ENCODE measurements around the gene SCYL3. TPM values are rescaled to one million over a fixed set of nuclear protein-coding genes. Genes with fewer than 3 reads are reported as not detected.
"Not testable (repeated sequence)": the region's sequence is repeated elsewhere in the genome, so short reads cannot be mapped to it uniquely, and the experiment has no call there.

Gene SCYL3
- total RNA-seq, 1 experiment from 2014 or later = 3.6 TPM

DNA sequence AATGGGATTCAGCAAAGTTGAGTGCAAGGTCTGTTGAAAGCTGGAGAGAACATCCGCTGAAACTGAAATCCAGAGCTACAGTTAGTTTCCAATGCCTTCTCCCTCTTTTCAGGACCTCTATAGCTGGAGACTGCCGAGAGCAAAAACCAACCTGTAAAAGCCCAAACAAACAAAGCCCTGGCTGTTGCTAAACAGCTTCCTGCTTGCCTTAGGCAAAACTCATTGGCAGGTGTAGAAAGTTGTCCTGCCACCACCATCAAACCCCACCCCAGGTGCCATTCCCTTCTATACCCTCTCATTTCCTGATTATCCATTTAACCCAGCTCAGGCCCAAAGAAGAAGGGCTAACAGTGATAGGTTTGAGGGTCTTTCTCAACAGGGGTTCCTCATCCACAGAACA is 24.7 kb downstream of the SCYL3 start:
- TF ChIP-seq EZH2phosphoT487 (IDR thresholded peaks at IDR 0.05; ENCODE audit: borderline replicate concordance, low read length) (no peak), EZH2 (IDR thresholded peaks at IDR 0.05; ENCODE audit: low read length, unreplicated experiment) (no peak)
- TF ChIP-seq, protein P1, sequence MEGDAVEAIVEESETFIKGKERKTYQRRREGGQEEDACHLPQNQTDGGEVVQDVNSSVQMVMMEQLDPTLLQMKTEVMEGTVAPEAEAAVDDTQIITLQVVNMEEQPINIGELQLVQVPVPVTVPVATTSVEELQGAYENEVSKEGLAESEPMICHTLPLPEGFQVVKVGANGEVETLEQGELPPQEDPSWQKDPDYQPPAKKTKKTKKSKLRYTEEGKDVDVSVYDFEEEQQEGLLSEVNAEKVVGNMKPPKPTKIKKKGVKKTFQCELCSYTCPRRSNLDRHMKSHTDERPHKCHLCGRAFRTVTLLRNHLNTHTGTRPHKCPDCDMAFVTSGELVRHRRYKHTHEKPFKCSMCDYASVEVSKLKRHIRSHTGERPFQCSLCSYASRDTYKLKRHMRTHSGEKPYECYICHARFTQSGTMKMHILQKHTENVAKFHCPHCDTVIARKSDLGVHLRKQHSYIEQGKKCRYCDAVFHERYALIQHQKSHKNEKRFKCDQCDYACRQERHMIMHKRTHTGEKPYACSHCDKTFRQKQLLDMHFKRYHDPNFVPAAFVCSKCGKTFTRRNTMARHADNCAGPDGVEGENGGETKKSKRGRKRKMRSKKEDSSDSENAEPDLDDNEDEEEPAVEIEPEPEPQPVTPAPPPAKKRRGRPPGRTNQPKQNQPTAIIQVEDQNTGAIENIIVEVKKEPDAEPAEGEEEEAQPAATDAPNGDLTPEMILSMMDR (conservative IDR thresholded peaks at IDR 0.05; ENCODE audit: low read depth, low read length) = no peak
- no peaks in the 10 kb centered on the region for H3F3A ChIP-seq (ENCODE audit: low read length, unreplicated experiment)
- intact Hi-C loops (cut with micrococcal nuclease) = no loop called here
- H2AFZ ChIP-seq (ENCODE audit: low read length) = no peak overlapping the region
- no peaks in the 10 kb centered on the region for H3K79me2 ChIP-seq (ENCODE audit: low read length)
- BruUV-seq (replicated peaks) = no TSS peak
- no peaks in the 10 kb centered on the region for H3K9me3 ChIP-seq (ENCODE audit: low read length)
- ChIA-PET POLR2A (ENCODE audit: unreplicated experiment) (no interaction called here), CTCF (no interaction called here)
- peaks cover 43% of the 10 kb centered on the region for H3K4me1 ChIP-seq (ENCODE audit: insufficient read depth, low read length)
- H3K36me3 ChIP-seq (ENCODE audit: low read depth, low read length) = peaks cover 16% of the 10 kb centered on the region
- no peak overlapping the region for H3K9ac ChIP-seq (ENCODE audit: low read length)
- H3K27me3 ChIP-seq (ENCODE audit: low read length) = no peaks in the 10 kb centered on the region
- no peaks in the 10 kb centered on the region for H4K20me1 ChIP-seq (ENCODE audit: low read length)
- DNase-seq (peak; percentile 71), ATAC-seq (peak; percentile 56)
- no peak overlapping the region for H3K4me3 ChIP-seq (ENCODE audit: low read length)
- H3K4me2 ChIP-seq (ENCODE audit: low read length) = peak overlapping the region; percentile 15; the same call in 1 of the 2 replicates
- H3K27ac ChIP-seq (ENCODE audit: low read length) = no peak overlapping the region
- no peaks in the 10 kb centered on the region for H3K9me2 ChIP-seq (replicated peaks; ENCODE audit: low read length)

DNA sequence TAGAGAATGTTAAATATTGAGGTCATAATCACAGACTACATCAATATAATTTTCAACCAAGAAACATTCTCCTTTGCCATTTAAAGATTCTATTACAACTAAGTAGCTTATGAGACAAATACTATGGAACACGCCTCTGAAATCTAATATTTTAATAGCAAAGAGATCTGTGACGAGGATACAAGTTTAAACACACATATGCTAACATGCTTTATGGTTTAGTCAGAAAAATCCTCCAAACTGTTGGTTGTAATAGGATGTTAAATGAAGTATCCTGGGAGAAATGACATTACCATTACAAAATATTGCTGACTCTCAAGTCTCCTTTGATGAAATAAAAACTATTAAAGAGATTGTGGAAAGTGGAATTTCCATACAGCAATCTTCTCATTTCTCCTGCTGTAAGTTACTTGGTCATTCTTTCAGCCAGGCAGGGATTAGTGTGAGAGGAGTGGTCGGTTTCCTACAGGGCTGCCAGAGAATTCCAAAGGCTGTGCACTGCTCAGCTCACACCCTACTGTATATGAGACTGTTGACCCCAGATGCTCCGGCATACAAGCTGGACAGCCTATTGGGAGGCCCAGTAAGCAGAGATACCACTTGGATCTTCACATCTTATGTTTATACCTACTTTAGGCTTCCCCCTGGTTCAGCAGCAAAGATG is 26.6 kb downstream of the SCYL3 start:
- no peak for TF ChIP-seq EZH2phosphoT487 (IDR thresholded peaks at IDR 0.05; ENCODE audit: borderline replicate concordance, low read length)
- no peak for TF ChIP-seq EZH2 (IDR thresholded peaks at IDR 0.05; ENCODE audit: low read length, unreplicated experiment)
- TF ChIP-seq, protein P1 (conservative IDR thresholded peaks at IDR 0.05; ENCODE audit: low read depth, low read length) = no peak
- H3K27ac ChIP-seq (ENCODE audit: low read length) = peak overlapping the region; percentile 78
- DNase-seq (peak; percentile 56), ATAC-seq (peak; percentile 73)
- H3K9me2 ChIP-seq (replicated peaks; ENCODE audit: low read length) = no peaks in the 10 kb centered on the region
- H3K4me2 ChIP-seq (ENCODE audit: low read length) = peak overlapping the region; percentile 60
- no peaks in the 10 kb centered on the region for H4K20me1 ChIP-seq (ENCODE audit: low read length)
- H3K27me3 ChIP-seq (ENCODE audit: low read length) = no peaks in the 10 kb centered on the region
- 0 out of 2 replicates have a peak overlapping the region, but pooled peaks have one; percentile 21 for H3K9ac ChIP-seq (ENCODE audit: low read length)
- intact Hi-C loops (cut with micrococcal nuclease) = no loop called here
- ChIA-PET POLR2A (ENCODE audit: unreplicated experiment) (no interaction called here), CTCF (no interaction called here)
- 0 out of 2 replicates have a peak overlapping the region, but pooled peaks have one; percentile 13 for H3K4me3 ChIP-seq (ENCODE audit: low read length)
- no peaks in the 10 kb centered on the region for H3F3A ChIP-seq (ENCODE audit: low read length, unreplicated experiment)
- H2AFZ ChIP-seq (ENCODE audit: low read length) = no peak overlapping the region
- H3K9me3 ChIP-seq (ENCODE audit: low read length) = no peaks in the 10 kb centered on the region
- peaks cover 31% of the 10 kb centered on the region for H3K4me1 ChIP-seq (ENCODE audit: insufficient read depth, low read length)
- BruUV-seq (replicated peaks) = no TSS peak
- no peaks in the 10 kb centered on the region for H3K79me2 ChIP-seq (ENCODE audit: low read length)
- H3K36me3 ChIP-seq (ENCODE audit: low read depth, low read length) = peaks cover 11% of the 10 kb centered on the region

- peaks cover 6% of the 10 kb centered on the region; the same call in 1 of the 2 replicates for H3K36me3 ChIP-seq (ENCODE audit: low read depth, low read length)
- no peaks in the 10 kb centered on the region for H3K9me3 ChIP-seq (ENCODE audit: low read length)
- no peaks in the 10 kb centered on the region for H4K20me1 ChIP-seq (ENCODE audit: low read length)
- no peaks in the 10 kb centered on the region for H3K9me2 ChIP-seq (replicated peaks; ENCODE audit: low read length)
- no peak overlapping the region for H2AFZ ChIP-seq (ENCODE audit: low read length)
- H3K4me1 ChIP-seq (ENCODE audit: insufficient read depth, low read length) = peaks cover 31% of the 10 kb centered on the region
- no peaks in the 10 kb centered on the region for H3F3A ChIP-seq (ENCODE audit: low read length, unreplicated experiment)
- peak; percentile 35 for DNase-seq
- peak; percentile 49; the same call in 1 of the 2 replicates for ATAC-seq
- H3K79me2 ChIP-seq (ENCODE audit: low read length) = no peaks in the 10 kb centered on the region
- 0 out of 2 replicates have a peak overlapping the region, but pooled peaks have one; percentile 13 for H3K4me3 ChIP-seq (ENCODE audit: low read length)
- TF ChIP-seq EZH2phosphoT487 (IDR thresholded peaks at IDR 0.05; ENCODE audit: borderline replicate concordance, low read length) (no peak), EZH2 (IDR thresholded peaks at IDR 0.05; ENCODE audit: low read length, unreplicated experiment) (no peak)
- TF ChIP-seq, protein P1 (conservative IDR thresholded peaks at IDR 0.05; ENCODE audit: low read depth, low read length) = no peak
- peak overlapping the region; percentile 78 for H3K27ac ChIP-seq (ENCODE audit: low read length)
- ChIA-PET CTCF (no interaction called here), POLR2A (ENCODE audit: unreplicated experiment) (no interaction called here)
- H3K4me2 ChIP-seq (ENCODE audit: low read length) = peak overlapping the region; percentile 60
- BruUV-seq (replicated peaks) = no TSS peak
- 0 out of 2 replicates have a peak overlapping the region, but pooled peaks have one; percentile 21 for H3K9ac ChIP-seq (ENCODE audit: low read length)
- intact Hi-C loops (cut with micrococcal nuclease) = no loop called here
- no peaks in the 10 kb centered on the region for H3K27me3 ChIP-seq (ENCODE audit: low read length)
These were observed 27.1 kb downstream of the SCYL3 start for GRCh38 chr1:169866577-169866976.

DNA sequence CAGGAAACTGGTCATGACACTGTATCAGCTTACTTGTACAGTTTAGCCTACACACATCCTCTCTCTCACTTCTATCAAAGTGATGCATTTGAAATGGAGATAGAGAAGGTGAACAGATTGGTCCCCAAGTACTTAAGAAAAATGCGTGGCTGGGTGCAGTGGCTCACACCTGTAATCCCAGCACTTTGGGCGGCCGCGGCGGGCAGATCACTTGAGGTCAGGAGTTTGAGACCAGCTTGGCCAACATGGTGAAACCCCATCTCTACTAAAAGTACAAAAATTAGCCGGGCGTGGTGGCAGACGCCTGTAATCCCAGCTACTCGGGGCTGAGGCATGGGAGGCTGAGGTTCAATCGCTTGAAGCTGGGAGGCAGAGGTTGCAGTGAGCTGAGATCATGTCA is 29.2 kb downstream of the SCYL3 start:
- H3K4me3 ChIP-seq (ENCODE audit: low read length); H3K27ac ChIP-seq (ENCODE audit: low read length); H4K20me1 ChIP-seq (ENCODE audit: low read length); H3K27me3 ChIP-seq (ENCODE audit: low read length); H3K9me3 ChIP-seq (ENCODE audit: low read length); intact Hi-C loops (cut with micrococcal nuclease); H3K9ac ChIP-seq (ENCODE audit: low read length); H3F3A ChIP-seq (ENCODE audit: low read length, unreplicated experiment); CTCF ChIA-PET; POLR2A ChIA-PET (ENCODE audit: unreplicated experiment); H3K4me2 ChIP-seq (ENCODE audit: low read length); H2AFZ ChIP-seq (ENCODE audit: low read length); H3K9me2 ChIP-seq (replicated peaks; ENCODE audit: low read length); DNase-seq; H3K36me3 ChIP-seq (ENCODE audit: low read depth, low read length); H3K79me2 ChIP-seq (ENCODE audit: low read length); BruUV-seq (replicated peaks); ATAC-seq: not testable (repeated sequence)
- peaks cover 30% of the 10 kb centered on the region for H3K4me1 ChIP-seq (ENCODE audit: insufficient read depth, low read length)
